DMS114 treated with DMSO at 0.1 percent for 48 hours (cell line): ENCODE measurements around the gene NRCAM.
"Not testable (repeated sequence)": the region's sequence is repeated elsewhere in the genome, so short reads cannot be mapped to it uniquely, and the experiment has no call there.

ENCODE experiments used
- DNase-seq: peaks from one replicate; lab custom pipeline; 2025; ENCODE audit not compliant: unreplicated experiment; lab: John Stamatoyannopoulos, UW

The NRCAM gene

GRCh38 chr7:108285003-108285368 lies 171.2 kb downstream of the NRCAM start:
- DNase-seq = no peak

- no peak for DNase-seq
Observed at GRCh38 chr7:108284349-108285002, 171.8 kb downstream of the NRCAM start.

- no peak for DNase-seq
Observed at GRCh38 chr7:108283252-108283651, 173.0 kb downstream of the NRCAM start.

GRCh38 chr7:108282427-108282996 lies 173.7 kb downstream of the NRCAM start:
- no peak for DNase-seq

GRCh38 chr7:108280136-108280535 lies 176.1 kb downstream of the NRCAM start:
- DNase-seq = no peak

- DNase-seq = no peak
Observed at GRCh38 chr7:108278776-108279175, 177.5 kb downstream of the NRCAM start.

- DNase-seq = no peak
Observed at GRCh38 chr7:108278281-108278680, 178.0 kb downstream of the NRCAM start.

GRCh38 chr7:108274447-108274846 lies 181.8 kb downstream of the NRCAM start:
- not testable (repeated sequence) for DNase-seq

- DNase-seq = not testable (repeated sequence)
Observed at GRCh38 chr7:108272891-108273290, 183.3 kb downstream of the NRCAM start.

GRCh38 chr7:108270385-108271015 lies 185.7 kb downstream of the NRCAM start:
- DNase-seq = no peak

GRCh38 chr7:108268200-108268820 lies 187.9 kb downstream of the NRCAM start:
- DNase-seq = no peak

- no peak for DNase-seq
Observed at GRCh38 chr7:108267615-108268014, 188.6 kb downstream of the NRCAM start.

GRCh38 chr7:108266491-108266890 lies 189.7 kb downstream of the NRCAM start:
- DNase-seq = no peak

GRCh38 chr7:108266035-108266434 lies 190.2 kb downstream of the NRCAM start:
- no peak for DNase-seq

GRCh38 chr7:108265007-108265406 lies 191.2 kb downstream of the NRCAM start:
- DNase-seq = no peak

- no peak for DNase-seq
Observed at GRCh38 chr7:108263425-108263824, 192.8 kb downstream of the NRCAM start.

- DNase-seq = no peak
Observed at GRCh38 chr7:108261560-108262255, 194.5 kb downstream of the NRCAM start.

GRCh38 chr7:108259447-108259846 lies 196.8 kb downstream of the NRCAM start:
- not testable (repeated sequence) for DNase-seq

GRCh38 chr7:108257954-108258353 lies 198.3 kb downstream of the NRCAM start:
- no peak for DNase-seq

GRCh38 chr7:108254259-108254658 lies 202.0 kb downstream of the NRCAM start:
- no peak for DNase-seq

- no peak for DNase-seq
Observed at GRCh38 chr7:108253275-108254044, 202.8 kb downstream of the NRCAM start.
